H9 (cell line): ENCODE results near the gene EIF3B. TPM values are rescaled to one million over a fixed set of nuclear protein-coding genes. Genes with fewer than 3 reads are reported as not detected.

Source experiments
- DNase-seq: peaks from one replicate; pipeline ENCODE4 v3.0.0-alpha.2; 2017
- H2AFZ ChIP-seq: one replicate; pipeline ENCODE4 v1.6.1; 2013; ENCODE audit warnings: mild to moderate bottlenecking, low read length, control low read depth, moderate library complexity
- H2AK5ac ChIP-seq: 2 replicates; pipeline ENCODE4 v1.6.1; 2013; ENCODE audit warnings: low read length, control low read depth, mixed read lengths; ENCODE audit not compliant: insufficient read length
- H2BK120ac ChIP-seq: one replicate; pipeline ENCODE4 v1.6.1; 2013; ENCODE audit warnings: low read depth, mild to moderate bottlenecking, low read length, control low read depth, inconsistent platforms; ENCODE audit not compliant: poor library complexity, severe bottlenecking
- H2BK12ac ChIP-seq: 2 replicates; pipeline ENCODE4 v1.6.1; 2013; ENCODE audit warnings: low read length, control low read depth, mixed read lengths, low read depth; ENCODE audit not compliant: insufficient read length
- H2BK15ac ChIP-seq: 2 replicates; pipeline ENCODE4 v1.6.1; 2013; ENCODE audit warnings: low read depth, low read length, control low read depth
- H2BK20ac ChIP-seq: one replicate; pipeline ENCODE4 v1.6.1; 2013; ENCODE audit warnings: low read depth, mild to moderate bottlenecking, low read length, control low read depth, inconsistent platforms; ENCODE audit not compliant: poor library complexity, severe bottlenecking
- H2BK5ac ChIP-seq: 2 replicates; pipeline ENCODE4 v1.6.1; 2013; ENCODE audit warnings: low read length, control low read depth, mixed read lengths; ENCODE audit not compliant: insufficient read length
- H3K14ac ChIP-seq: 2 replicates; pipeline ENCODE4 v1.6.1; 2013; ENCODE audit warnings: low read length, control low read depth; ENCODE audit not compliant: insufficient read depth
- H3K18ac ChIP-seq: 2 replicates; pipeline ENCODE4 v1.6.1; 2013; ENCODE audit warnings: low read depth, mild to moderate bottlenecking, mixed read lengths, low read length, control low read depth; ENCODE audit not compliant: insufficient read length
- H3K23ac ChIP-seq: 2 replicates; pipeline ENCODE4 v1.6.1; 2013; ENCODE audit warnings: low read length, control low read depth, mixed read lengths, low read depth; ENCODE audit not compliant: insufficient read length
- H3K23me2 ChIP-seq: 2 replicates; pipeline ENCODE4 v1.6.1; 2013; ENCODE audit warnings: low read depth, mild to moderate bottlenecking, mixed read lengths, low read length, control low read depth; ENCODE audit not compliant: insufficient read length, poor library complexity, severe bottlenecking
- H3K27ac ChIP-seq: 2 replicates; pipeline ENCODE4 v1.5.1; 2013; ENCODE audit warnings: low read length, control low read depth, mixed read lengths, low read depth; ENCODE audit not compliant: insufficient read length
- H3K27me3 ChIP-seq: 2 replicates; pipeline ENCODE4 v1.6.1; 2013; ENCODE audit warnings: low read length, control low read depth, inconsistent platforms; ENCODE audit not compliant: insufficient read depth
- H3K4ac ChIP-seq: 2 replicates; pipeline ENCODE4 v1.6.1; 2013; ENCODE audit warnings: low read depth, mild to moderate bottlenecking, control low read depth, inconsistent platforms, low read length, moderate library complexity
- H3K4me1 ChIP-seq: 2 replicates; pipeline ENCODE4 v1.6.1; 2013; ENCODE audit warnings: low read length, control low read depth, inconsistent platforms; ENCODE audit not compliant: insufficient read depth
- H3K4me2 ChIP-seq: 2 replicates; pipeline ENCODE4 v1.6.1; 2013; ENCODE audit warnings: low read length, control low read depth, mixed read lengths; ENCODE audit not compliant: insufficient read length, insufficient read depth
- H3K56ac ChIP-seq: 2 replicates; pipeline ENCODE4 v1.6.1; 2013; ENCODE audit warnings: low read depth, mild to moderate bottlenecking, mixed read lengths, low read length, control low read depth; ENCODE audit not compliant: insufficient read length
- H3K79me1 ChIP-seq: 2 replicates; pipeline ENCODE4 v1.6.1; 2013; ENCODE audit warnings: low read depth, mild to moderate bottlenecking, moderate library complexity, low read length, control low read depth, inconsistent platforms; ENCODE audit not compliant: insufficient read depth, poor library complexity, severe bottlenecking
- H3K79me2 ChIP-seq: 2 replicates; pipeline ENCODE4 v1.6.1; 2013; ENCODE audit warnings: low read length, control low read depth, inconsistent platforms; ENCODE audit not compliant: insufficient read depth
- H3K9ac ChIP-seq: 2 replicates; pipeline ENCODE4 v1.6.1; 2013; ENCODE audit warnings: low read length, control low read depth, mixed read lengths; ENCODE audit not compliant: insufficient read length; ENCODE audit errors: extremely low read depth
- H3K9me3 ChIP-seq: one replicate; pipeline ENCODE4 v1.6.1; 2013; ENCODE audit warnings: low read depth, low read length, inconsistent platforms; ENCODE audit not compliant: control insufficient read depth
- H3T11ph ChIP-seq: one replicate; pipeline ENCODE4 v1.6.1; 2013; ENCODE audit warnings: mild to moderate bottlenecking, low read length, control low read depth, inconsistent platforms
- H4K20me1 ChIP-seq: one replicate; pipeline ENCODE4 v1.6.1; 2013; ENCODE audit not compliant: control insufficient read depth, insufficient read length, insufficient read depth
- H4K5ac ChIP-seq: 2 replicates; pipeline ENCODE4 v1.6.1; 2013; ENCODE audit warnings: low read depth, mild to moderate bottlenecking, mixed read lengths, low read length, control low read depth; ENCODE audit not compliant: insufficient read length
- H4K8ac ChIP-seq: replicated peaks from 2 replicates; pipeline ENCODE4 v1.6.1; 2013; ENCODE audit warnings: low read length, control low read depth, mixed read lengths, low read depth; ENCODE audit not compliant: insufficient read length
- H4K91ac ChIP-seq: 2 replicates; pipeline ENCODE4 v1.6.1; 2013; ENCODE audit warnings: low read depth, mild to moderate bottlenecking, moderate library complexity, mixed read lengths, low read length, control low read depth; ENCODE audit not compliant: insufficient read length
- H3K27ac Mint-ChIP-seq, 3 experiments: 2 replicates in 2 of 3; 3 replicates in 1 of 3; pipeline ENCODE4 v1.8.0; 2020 to 2021; ENCODE audit warnings: mixed read lengths in 3 of 3, mild to moderate bottlenecking in 1 of 3, moderate library complexity in 1 of 3
- H3K27me3 Mint-ChIP-seq: 2 replicates; pipeline ENCODE4 v1.8.0; 2021; ENCODE audit warnings: low read depth, mild to moderate bottlenecking, moderate library complexity, mixed read lengths
- H3K36me3 Mint-ChIP-seq, 3 experiments: 2 replicates in 2 of 3; 3 replicates in 1 of 3; pipeline ENCODE4 v1.8.0; 2020 to 2021; ENCODE audit warnings: low read depth in 3 of 3, mixed read lengths in 3 of 3; ENCODE audit not compliant: insufficient read depth in 1 of 3
- H3K4me1 Mint-ChIP-seq, 2 experiments: 2 replicates each; pipeline ENCODE4 v1.8.0; 2020; ENCODE audit warnings: mixed read lengths in 2 of 2
- H3K4me3 Mint-ChIP-seq, 2 experiments: 2 replicates in 1 of 2; 3 replicates in 1 of 2; pipeline ENCODE4 v1.8.0; 2020 to 2021; ENCODE audit warnings: mild to moderate bottlenecking in 2 of 2, mixed read lengths in 2 of 2, moderate library complexity in 1 of 2
- H3K9me3 Mint-ChIP-seq, 2 experiments: 2 replicates in 1 of 2; 3 replicates in 1 of 2; pipeline ENCODE4 v1.8.0; 2020; ENCODE audit warnings: mild to moderate bottlenecking in 2 of 2, mixed read lengths in 2 of 2, moderate library complexity in 1 of 2
- CTCF ChIP-seq: fragments of 200-600 bp; sonication (generic); conservative IDR thresholded peaks from 3 replicates; pipeline ENCODE4 v1.8.0; 2021; ENCODE audit warnings: antibody characterized with exemption, mild to moderate bottlenecking
- WGBS: extraction: QIAGEN DNeasy Blood & Tissue Kit; methylation state at CpG from one replicate; pipeline ENCODE4 v1.1.7; 2013; ENCODE audit warnings: missing lambda C conversion rate, low lambda C conversion rate, mixed read lengths; ENCODE audit not compliant: insufficient read length; ENCODE audit errors: extremely low coverage; 5-methylcytosine and 5-hydroxymethylcytosine counted together
- total RNA-seq: library from RNA; stranded (reverse); gene quantifications from 2 replicates; pipeline ENCODE4 v1.2.1, GENCODE V29; 2021

The EIF3B gene
- total RNA-seq, 1 experiment from 2014 or later = 337 TPM

- H2BK20ac ChIP-seq = no peak overlapping the region
- no peak overlapping the region for H3K9ac ChIP-seq
- no peak overlapping the region for H3T11ph ChIP-seq
- no peak overlapping the region for H2AK5ac ChIP-seq
- peaks cover 78 to 99% (median 97%) of the 10 kb centered on the region in 3 experiments for H3K36me3 Mint-ChIP-seq
- H2BK5ac ChIP-seq = no peak overlapping the region
- no peak overlapping the region for H4K91ac ChIP-seq
- no peak overlapping the region for H3K14ac ChIP-seq
- no peak overlapping the region for H3K4me3 Mint-ChIP-seq
- no peaks in the 10 kb centered on the region for H4K20me1 ChIP-seq
- H3K23ac ChIP-seq = no peak overlapping the region
- H3K27ac Mint-ChIP-seq = no peak overlapping the region
- no peaks in the 10 kb centered on the region; the same call in 1 of the 2 replicates for H3K27me3 Mint-ChIP-seq
- H2BK15ac ChIP-seq = no peak overlapping the region
- no peaks in the 10 kb centered on the region for H3K23me2 ChIP-seq
- H4K5ac ChIP-seq = no peak overlapping the region
- no CpG with 5 or more reads among the region's 8 CpGs for WGBS
- no peak overlapping the region for H3K27ac ChIP-seq
- H3K79me1 ChIP-seq = peaks cover 14% of the 10 kb centered on the region
- H3K4ac ChIP-seq = no peak overlapping the region
- DNase-seq = no peak
- H2BK120ac ChIP-seq = no peak overlapping the region
- no peaks in the 10 kb centered on the region for H3K4me1 Mint-ChIP-seq
- H3K4me1 ChIP-seq = no peaks in the 10 kb centered on the region
- no peak overlapping the region for H2AFZ ChIP-seq
- no peaks in the 10 kb centered on the region; a peak in 2 of 5 replicates for H3K9me3 Mint-ChIP-seq
- H3K27me3 ChIP-seq = no peaks in the 10 kb centered on the region
- no peak overlapping the region for H4K8ac ChIP-seq
- H2BK12ac ChIP-seq = no peak overlapping the region
- no peak overlapping the region for H3K4me2 ChIP-seq
- no peak overlapping the region for H3K18ac ChIP-seq
- no peaks in the 10 kb centered on the region for H3K79me2 ChIP-seq
- TF ChIP-seq CTCF = no peak
- no peaks in the 10 kb centered on the region for H3K9me3 ChIP-seq
- H3K56ac ChIP-seq = no peak overlapping the region
These were observed 16.7 kb downstream of the EIF3B start for GRCh38 chr7:2371329-2371728.
